ENCODE results near the gene XPOT.
A peak's percentile ranks its signal among the peaks of the same experiment; 100 is the strongest.
"Not testable (repeated sequence)": the region's sequence is repeated elsewhere in the genome, so short reads cannot be mapped to it uniquely, and the experiment has no call there.

Gene XPOT, protein sequence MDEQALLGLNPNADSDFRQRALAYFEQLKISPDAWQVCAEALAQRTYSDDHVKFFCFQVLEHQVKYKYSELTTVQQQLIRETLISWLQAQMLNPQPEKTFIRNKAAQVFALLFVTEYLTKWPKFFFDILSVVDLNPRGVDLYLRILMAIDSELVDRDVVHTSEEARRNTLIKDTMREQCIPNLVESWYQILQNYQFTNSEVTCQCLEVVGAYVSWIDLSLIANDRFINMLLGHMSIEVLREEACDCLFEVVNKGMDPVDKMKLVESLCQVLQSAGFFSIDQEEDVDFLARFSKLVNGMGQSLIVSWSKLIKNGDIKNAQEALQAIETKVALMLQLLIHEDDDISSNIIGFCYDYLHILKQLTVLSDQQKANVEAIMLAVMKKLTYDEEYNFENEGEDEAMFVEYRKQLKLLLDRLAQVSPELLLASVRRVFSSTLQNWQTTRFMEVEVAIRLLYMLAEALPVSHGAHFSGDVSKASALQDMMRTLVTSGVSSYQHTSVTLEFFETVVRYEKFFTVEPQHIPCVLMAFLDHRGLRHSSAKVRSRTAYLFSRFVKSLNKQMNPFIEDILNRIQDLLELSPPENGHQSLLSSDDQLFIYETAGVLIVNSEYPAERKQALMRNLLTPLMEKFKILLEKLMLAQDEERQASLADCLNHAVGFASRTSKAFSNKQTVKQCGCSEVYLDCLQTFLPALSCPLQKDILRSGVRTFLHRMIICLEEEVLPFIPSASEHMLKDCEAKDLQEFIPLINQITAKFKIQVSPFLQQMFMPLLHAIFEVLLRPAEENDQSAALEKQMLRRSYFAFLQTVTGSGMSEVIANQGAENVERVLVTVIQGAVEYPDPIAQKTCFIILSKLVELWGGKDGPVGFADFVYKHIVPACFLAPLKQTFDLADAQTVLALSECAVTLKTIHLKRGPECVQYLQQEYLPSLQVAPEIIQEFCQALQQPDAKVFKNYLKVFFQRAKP

DNA sequence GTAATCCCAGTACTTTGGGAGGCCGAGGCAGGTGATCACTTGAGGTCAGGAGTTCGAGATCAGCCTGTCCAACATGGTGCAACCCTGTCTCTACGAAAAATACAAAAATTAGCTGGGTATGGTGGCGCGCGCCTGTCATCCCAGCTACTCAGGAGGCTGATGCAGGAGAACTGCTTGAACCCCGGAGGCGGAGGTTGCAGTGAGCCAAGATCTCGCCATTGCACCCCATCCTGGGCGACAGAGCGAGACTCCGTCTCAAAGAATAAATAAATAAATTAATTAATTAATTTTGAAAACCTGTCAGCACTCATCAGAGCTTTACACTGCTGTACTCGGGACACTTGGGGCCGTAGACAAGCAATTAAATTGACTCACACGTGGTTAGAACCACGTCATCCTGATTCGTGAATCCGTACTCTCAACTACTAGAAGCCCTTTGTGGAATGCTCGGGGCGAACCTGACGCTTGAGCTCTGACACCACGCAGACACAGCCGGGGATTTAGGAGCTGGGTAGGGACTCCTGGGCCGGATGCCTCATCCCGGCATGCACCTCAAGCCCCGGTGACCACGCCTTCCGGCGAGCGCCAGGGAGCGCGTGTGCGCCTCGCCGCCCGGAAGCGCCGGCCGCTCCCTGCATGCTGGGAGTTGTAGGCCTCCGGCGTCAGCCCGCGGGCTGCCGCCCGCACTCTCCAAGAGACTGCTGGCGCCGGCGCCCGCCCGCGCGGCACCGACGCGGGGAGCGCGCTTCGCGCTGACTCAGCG lies at the start of gene XPOT:
Gene XPOT, plus strand, starts transcription at position 686 of the 763 bp plus-strand sequence. CDS start 5,644 bp downstream, outside the sequence.
- DNase-seq (ENCODE audit: low read depth in 4 of 4, low spot score in 1 of 4), result peak; percentile 68 to 91 (median 83)

DNA sequence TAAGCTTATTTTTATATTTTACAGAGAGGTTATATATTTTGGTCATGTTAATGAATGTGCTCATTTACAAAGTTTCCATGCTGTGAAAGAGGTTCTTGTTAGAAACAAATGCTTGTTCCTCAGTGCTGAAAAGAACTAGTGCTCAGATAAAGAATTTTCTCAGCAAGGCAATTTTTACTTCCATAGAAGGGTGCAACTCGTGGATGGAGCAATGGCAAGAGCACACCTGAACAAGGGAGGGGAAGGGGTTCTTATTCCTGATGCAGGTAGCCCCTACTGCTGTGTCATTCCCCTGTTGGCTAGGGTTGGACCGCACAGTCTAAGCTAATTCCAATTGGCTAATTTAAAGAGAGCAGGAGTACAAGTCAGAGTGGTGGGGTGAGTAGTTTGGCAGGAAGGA lies 48.0 kb upstream of the XPOT start:
- DNase-seq (ENCODE audit: low read depth in 4 of 4, low spot score in 1 of 4), result not testable (repeated sequence)

DNA sequence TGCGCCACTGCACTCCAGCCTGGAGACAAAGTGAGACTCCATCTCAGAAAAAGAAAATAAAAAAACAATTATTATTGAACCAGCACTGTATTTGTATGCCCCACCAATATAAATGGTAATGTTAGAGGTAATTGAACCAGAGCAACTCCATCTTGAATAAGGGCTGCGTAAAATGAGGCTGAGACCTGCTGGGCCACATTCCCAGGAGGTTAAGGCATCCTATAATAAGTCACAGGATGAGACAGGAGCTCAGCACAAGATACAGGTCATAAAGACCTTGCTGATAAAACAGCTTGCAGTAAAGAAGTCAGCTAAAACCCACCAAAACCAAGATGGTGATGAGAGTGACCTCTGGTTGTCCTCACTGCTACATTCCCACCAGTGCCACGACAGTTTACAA lies 43.0 kb upstream of the XPOT start:
- not testable (repeated sequence) for DNase-seq (ENCODE audit: low read depth in 4 of 4, low spot score in 1 of 4)

DNA sequence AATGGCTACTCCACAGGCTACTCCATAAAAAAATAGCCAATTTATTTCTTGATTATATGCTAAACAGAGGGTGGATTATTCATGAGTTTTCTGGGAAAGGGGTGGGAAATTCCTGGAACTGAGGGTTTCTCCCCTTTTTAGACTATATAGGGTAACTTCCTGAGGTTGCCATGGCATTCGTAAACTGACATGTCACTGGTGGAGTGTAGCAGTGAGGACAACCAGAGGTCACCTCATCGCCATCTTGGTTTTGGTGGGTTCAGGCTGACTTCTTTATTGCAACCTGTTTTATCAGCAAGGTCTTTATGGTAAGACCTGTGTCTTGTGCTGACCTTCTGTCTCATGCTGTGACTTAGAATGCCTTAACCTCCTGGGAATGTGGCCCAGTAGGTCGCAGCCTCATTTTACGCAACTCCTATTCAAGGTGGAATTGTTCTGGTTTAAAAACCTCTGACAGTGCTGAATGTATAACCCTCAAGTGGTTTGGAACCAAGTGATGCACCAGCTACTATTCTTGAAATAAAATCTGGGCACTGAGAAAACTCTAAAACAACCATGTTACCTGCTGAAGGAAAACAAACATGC lies 41.4 kb upstream of the XPOT start:
- DNase-seq (ENCODE audit: low read depth in 4 of 4, low spot score in 1 of 4), result no peak

DNA sequence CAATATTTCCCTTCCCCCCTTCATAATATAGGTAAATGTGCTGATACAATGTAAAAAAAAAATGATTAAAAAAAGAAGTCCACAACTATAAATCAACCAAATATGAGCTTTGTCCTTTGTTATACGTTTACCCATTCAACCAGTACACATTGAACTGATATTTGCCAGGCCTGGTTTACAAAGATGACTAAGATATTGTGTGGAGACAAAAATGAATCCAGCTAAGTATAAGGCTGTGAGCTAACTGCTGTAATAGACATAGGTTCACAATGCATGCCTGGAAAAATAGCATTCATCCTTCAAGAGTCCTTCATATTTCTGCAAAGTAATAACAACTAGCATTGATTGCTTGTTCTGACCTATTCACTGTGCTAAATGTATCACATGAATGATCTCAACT lies 20.5 kb upstream of the XPOT start:
- no peak for DNase-seq (ENCODE audit: low read depth in 4 of 4, low spot score in 1 of 4)

DNA sequence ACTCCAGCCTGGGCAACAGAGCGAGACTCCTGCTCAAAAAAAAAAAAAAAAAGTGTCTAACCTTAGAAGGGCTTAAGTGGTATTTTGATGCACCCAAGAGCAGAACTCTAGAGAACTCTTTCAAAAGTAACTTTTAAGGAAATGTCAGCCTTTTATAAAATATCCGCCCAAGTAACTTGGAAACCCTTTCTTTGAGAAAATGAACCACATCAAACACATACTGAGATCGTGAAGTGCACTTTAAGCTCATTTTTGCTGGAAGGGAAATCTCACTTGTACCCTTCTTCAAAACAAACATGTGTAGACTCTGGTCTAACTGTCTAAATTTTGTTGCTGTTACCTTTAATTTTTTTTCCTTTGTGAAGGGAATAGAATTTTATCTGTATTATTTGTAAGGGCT lies 19.2 kb upstream of the XPOT start:
- no peak for DNase-seq (ENCODE audit: low read depth in 4 of 4, low spot score in 1 of 4)

DNA sequence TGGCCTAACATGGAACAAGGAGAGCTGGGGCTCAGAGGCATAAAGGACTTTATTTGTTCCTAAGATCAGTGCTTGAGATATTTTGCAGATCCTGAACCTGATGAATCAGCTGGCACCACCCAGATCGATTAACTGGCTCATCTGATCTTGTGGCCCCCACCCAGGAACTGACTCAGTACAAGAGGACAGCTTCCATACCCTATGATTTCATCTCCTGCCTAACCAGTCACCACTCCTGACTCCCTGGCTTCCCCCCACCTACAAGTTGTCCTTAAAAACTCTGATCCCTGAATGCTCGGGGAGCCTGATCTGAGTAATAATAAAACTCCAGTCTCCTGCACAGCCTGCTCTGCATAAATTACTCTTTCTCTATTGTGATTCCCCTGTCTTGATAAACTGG lies 18.7 kb upstream of the XPOT start:
- peak in 2 of 4 experiments; percentile 15 to 37 for DNase-seq (ENCODE audit: low read depth in 4 of 4, low spot score in 1 of 4)

DNA sequence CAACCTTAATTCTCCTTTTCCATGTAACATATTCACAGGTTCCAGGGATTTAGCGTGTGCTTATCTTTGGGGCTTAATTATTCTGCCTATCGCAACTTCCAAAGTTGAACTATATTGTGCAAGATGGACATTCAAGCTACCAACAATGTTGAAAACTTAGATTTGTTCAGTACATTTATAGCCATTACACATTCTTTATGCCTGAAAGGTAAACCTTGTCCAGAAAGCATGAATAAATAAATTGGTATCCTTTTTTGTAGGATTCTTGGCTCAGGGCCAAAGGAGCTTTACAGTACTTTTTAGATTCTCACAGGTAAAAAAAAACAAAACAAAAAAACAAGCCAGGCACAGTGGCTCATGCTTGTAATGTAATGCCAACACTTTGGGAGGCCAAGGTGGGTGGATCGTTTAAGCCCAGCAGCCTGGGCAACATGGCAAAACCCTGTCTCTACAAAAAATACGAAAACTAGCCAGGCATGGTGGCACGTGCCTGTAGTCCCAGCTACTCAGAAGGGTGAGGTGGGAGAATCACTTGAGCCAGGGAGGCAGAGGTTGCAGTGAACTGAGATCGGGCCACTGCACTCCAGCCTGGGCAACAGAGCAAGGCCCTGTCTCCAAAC lies 16.9 kb upstream of the XPOT start:
- DNase-seq (ENCODE audit: low read depth in 4 of 4, low spot score in 1 of 4), result no peak

DNA sequence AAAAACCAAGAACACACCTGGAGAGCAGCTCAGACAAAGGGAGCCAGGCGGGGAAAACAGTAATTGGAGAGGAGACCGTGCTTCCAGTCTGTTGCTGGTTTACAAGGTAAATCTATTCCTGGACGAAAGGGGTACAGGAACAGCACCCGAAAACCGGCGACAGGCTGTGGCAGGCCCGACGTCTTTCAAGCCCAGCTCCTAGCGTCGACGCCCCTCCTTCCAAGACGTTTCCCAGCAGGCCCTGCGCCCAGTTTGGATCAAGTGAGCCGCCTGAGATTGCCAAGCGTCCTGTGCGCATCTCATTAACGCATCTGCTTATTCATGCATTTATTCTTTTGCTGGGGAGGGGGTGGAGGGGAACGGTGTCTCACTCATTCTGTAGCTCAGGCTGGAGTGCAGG lies 15.0 kb upstream of the XPOT start:
- no peak for DNase-seq (ENCODE audit: low read depth in 4 of 4, low spot score in 1 of 4)

DNA sequence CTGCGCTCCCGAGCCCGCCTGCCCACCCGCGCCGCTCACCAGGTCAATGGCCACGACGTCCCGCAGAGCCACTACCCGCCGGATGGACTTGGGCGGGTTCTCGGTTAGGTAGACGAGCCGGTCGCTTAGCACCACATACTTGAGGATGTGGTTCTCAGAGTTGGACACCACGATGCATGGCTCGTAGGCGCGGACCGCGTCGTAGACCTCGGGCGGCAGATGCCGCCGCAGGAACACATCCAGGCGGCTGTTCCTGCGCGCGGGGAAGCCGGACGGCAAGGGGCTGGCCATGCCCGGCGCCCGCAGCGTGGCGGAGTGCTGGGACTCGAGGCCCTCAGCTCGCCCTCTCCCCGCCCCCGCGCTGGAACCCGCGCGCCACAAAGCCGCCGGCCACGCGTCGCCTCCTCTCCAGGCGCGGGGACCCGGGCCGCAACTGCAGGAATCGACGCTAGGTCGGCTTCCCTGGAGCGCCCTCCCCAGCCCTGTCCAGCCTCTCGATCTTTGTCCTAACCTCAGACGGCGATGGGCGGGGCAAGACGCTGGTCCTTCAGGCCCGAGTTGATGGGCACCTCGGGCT lies 13.8 kb upstream of the XPOT start, which contains the start of gene C12orf56:
Gene C12orf56, minus strand, starts transcription at position 484 of the 577 bp plus-strand sequence. Its CDS starts 193 bp downstream, at position 291.
- no peak for DNase-seq (ENCODE audit: low read depth in 4 of 4, low spot score in 1 of 4)

DNA sequence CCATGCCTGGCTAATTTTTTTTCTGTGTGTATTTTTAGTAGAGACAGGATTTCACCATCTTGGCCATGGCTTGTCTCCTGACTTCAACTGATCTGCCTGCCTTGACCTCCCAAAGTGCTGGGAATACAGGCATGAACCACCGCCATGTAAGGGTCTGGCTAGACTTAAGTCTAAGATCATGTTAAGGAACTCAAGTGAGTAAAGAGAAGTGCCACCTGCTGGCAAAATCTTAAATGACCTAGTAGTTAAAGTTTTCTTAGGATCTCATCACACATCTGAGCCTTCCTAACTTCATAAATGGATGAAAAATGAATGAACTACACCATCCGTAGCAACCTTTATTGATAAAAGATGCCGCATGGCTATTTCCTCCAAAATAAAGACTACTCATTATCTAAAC lies 12.0 kb upstream of the XPOT start:
- no peak for DNase-seq (ENCODE audit: low read depth in 4 of 4, low spot score in 1 of 4)

DNA sequence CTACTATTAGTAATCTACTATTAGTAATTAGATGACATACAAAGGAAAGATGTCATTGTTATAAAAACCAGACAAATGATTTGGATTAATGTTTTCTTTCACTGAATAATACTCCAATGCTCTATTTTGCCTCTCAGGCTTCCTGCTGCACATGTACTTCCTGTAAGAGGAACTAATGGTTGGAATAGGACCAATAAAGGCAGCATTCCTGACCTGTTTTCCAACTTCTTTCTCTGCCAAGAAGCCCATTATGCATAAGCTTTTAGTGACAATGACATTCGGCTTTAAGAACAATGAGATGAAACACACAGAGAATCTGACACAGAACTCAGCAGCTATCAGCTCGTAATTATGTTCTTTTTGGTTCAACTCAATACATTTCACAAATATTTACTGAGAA lies 8.5 kb upstream of the XPOT start:
- no peak for DNase-seq (ENCODE audit: low read depth in 4 of 4, low spot score in 1 of 4)

DNA sequence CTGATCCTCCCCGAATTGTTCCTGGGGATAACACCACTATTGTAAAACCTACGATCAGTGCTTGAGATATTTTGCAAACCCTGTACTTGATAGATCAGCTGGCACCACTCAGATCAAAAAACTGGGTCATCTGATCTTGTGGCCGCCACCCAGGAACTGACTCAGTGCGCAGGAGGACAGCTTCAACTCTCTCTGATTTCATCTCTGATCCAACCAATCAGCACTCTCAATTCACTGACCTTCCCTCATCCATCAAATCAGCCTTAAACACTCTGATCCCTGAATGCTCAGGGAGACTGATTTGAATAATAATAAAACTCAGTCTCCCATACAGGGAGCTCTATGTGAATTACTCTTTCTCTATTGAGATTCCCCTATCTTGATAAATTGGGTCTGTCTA lies 4.2 kb upstream of the XPOT start:
- DNase-seq (ENCODE audit: low read depth in 4 of 4, low spot score in 1 of 4), result no peak

DNA sequence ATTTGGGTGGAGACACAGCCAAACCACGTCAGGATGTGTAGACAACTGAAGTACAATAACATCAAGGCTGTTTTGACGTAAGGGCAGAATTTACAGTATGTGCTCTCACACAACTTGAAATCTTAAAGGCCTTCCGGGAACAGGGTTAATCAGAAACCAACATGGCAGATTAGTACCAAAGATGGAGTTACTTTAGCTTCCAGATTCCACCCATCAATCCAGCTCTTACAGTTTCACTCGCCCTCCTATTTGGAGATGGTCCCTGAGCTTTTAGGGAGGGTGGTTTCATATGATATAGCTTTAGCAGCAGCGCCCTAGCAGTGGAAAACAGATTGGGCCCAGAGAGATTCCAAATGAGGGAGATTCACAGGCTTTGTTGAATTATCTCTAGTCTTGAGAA lies 2.0 kb upstream of the XPOT start:
- DNase-seq (ENCODE audit: low read depth in 4 of 4, low spot score in 1 of 4), result no peak

DNA sequence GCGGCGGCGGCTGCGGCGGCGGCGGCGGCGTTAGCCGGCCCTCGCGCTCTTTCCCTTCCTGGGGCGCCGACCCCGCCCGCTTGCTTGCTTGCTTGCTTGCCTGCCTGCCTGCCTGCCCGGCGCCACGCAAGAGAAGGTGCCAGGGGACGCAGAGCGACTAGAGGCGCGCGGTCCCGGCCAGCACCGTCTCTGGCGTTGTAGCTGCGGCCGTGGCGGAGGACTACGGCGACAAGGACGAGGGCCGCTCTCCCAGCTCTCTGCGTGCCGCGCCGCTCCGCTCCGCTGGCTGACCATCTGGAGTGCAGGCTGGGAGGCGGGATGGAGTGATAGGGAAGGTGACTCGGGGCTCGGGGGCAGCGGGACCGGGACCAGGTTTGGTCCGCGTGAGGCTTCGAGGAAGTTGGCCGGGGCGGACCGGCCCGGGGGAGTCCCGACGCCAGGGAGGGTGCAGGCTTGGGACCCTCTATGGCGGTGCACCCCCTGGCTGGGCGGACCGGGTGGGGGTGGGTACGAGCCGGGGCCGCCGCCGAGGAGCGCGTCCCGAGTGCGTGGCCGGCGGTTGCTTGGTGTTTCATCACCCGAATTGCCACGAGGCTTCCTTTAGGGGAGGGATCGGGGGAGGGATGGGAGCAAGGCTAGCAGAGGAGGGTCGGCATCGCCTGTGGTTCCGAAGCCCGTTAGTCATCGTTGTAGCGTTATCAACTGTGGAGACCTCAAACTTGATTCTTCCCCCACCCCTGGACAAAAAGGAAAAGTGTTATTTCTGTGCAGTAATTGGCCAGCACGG lies 471 bp downstream of the XPOT start:
- DNase-seq (ENCODE audit: low read depth in 4 of 4, low spot score in 1 of 4), result peak; percentile 46 to 61 (median 54)

DNA sequence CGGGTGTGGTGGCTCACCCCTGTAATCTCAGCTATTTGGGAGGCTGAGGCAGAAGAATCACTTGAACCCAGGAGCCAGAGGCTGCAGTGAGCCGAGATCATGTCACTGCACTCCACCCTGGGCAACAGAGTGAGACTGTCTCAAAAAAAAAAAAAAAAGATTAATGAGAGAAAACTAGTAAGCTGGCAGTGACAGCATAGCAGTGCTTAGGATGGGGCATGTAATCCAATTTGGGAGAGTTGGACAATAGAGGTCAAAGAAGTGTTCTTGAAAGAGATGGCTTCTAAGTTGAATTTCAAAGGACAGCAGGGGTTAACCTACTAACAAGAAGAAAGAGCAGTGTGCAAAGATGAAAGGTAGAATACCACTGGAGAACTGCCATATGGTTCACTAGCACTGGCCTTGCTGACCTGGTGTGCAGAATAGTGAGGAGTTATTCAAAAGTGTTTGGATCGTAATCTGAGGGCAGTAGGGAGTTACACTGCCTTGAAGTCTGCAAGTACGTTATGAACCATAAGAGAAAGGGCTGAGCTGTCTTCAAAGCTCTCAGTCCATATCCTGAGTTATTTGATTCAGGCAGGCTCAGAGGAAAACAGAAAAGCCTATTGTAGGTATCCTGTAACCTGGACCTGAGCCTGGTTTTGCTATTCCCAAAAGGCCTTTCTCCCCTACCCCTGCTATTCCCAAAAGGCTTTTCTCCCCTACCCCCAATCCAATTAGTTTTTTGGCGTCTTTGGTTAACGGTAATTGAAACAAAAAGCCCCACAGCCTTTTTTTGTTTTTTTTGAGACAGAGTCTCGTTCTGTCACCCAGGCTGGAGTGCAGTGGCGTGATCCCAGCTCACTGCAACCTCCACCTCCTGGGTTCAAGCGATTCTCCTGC lies 3.4 kb downstream of the XPOT start:
- no peak for DNase-seq (ENCODE audit: low read depth in 4 of 4, low spot score in 1 of 4)

DNA sequence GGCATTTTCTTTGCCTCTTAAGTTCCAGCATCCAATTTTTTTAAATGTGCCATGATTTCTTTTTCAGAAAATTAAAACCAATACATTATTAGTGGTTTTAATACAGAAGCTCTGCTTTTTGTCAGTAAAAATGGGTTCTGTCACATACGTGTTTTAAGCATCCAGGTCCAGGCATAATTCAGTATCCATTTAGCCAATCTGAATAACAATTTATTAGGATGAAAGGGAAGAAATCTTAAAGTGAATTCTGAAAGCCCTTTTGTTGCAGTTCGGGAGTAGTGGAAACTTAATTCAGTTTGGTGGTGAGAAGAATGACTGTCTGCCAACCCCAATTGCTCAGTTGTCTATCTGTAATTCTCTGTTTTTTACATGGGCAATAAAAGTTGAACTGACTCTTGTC lies 7.2 kb downstream of the XPOT start:
- DNase-seq (ENCODE audit: low read depth in 4 of 4, low spot score in 1 of 4), result no peak

DNA sequence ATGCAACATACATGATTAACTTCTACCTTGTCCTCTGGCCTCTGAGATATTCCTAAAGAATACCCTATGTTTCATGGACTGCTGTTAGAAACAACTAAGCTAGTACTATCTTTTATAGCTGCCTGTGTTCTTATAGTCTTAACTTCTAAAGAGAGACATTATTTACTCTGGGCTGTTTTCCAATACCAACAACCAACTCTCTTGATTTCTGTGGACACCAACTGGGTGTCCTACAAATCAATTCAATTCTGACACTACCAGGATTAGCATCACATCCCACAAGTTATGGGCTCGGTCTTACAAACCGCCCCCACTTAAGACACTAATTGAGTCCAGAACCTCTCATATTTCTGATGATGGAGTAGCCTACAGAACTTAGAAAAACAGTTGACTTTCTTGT lies 8.3 kb downstream of the XPOT start:
- DNase-seq (ENCODE audit: low read depth in 4 of 4, low spot score in 1 of 4), result no peak
